Medulla oblongata (tissue), 1 donor: ENCODE data around the gene ZXDC.

Experiments
- DNase-seq: peaks from one replicate; pipeline ENCODE4 v3.0.0-alpha.2; 2015; ENCODE audit errors: extremely low spot score

ZXDC gene

DNA sequence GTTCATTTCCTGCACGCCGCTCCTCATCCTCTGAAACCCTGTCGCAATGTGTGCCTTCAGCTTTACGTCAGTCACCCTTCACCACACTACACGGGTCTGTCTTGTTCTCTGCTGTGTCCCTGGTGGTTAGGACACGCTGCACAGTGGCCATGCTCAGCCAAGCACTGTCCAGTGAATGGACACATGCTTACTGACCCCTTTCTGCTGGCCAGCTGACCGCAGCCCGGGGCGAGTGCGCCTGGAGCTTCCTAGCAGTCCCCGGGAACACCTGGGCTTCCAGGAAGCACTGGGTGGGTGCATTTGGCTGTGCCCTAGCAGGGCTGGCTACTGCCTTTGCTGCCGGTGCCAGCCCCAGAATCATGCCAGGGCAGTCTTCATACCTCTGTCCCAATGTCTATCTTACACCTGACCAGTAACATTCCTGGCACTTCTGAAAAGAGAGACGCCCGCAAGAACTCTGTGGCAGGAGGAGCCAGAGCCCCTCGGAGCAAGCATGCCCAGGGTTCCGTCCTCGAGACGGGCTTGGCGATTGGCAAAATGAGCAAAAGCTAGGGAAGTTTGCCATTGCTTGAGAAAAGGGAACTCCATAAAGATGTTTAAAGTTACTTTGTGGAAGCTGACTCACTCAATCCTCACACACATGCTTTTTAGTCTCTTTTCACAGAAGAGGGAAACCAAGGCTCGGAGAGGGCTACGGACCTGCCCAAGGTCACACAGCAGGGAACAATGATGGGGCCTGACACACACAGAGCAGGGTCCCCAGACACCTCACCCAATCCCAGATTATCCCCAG lies 15.7 kb upstream of the ZXDC start:
- DNase-seq, result no peak

DNA sequence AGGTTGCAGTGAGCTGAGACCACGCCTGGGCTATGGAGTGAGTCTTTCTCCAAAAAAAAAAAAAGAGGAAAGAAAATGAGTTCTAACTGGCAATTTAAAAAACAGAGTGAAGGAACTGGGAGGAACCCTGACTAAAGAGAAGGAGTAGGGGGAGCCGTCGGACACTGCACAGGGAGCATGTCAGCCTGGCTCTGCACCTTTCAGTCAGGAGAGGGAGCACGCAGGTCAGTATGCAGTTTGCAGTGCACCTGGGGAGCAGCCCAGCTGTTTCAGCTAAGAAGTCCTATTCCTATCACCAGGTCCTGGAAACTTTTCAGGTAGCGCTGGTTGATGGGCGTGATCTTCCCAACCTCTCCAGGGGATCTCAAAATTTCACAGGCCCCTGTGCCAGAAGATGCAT lies 14.9 kb upstream of the ZXDC start:
- DNase-seq, result no peak

DNA sequence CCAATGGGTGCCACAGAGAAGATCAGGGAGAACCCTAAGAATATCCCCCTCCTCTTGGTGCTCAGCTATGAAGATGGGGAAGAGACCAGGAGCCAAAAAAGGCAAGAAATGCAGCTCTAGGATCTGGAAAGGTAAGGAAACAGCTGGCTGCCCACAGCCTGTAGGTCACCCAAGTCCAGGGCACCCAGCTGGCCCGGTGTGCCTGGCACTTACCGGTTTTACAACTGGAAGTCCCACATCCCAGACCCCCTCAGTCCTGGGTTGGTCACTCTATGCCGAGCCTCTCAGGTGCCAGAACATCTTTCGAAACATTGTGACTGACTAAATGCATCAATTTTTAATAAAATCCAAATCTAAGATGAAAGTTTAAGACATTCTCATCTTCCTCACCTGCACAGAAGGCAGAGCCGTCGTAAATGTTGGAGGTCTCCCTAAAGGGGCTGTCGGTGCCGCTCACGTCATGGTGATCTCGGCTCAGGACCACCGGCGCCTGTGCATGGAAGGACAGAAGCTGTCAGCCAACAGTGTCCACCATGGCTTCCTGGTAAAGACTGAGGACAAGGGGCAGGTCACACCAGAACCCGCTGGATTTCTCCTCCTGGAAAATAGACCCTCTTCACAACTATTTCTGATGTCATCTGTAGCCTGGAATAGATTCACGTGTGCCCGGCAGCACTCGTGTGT lies 13.3 kb upstream of the ZXDC start:
- no peak for DNase-seq

DNA sequence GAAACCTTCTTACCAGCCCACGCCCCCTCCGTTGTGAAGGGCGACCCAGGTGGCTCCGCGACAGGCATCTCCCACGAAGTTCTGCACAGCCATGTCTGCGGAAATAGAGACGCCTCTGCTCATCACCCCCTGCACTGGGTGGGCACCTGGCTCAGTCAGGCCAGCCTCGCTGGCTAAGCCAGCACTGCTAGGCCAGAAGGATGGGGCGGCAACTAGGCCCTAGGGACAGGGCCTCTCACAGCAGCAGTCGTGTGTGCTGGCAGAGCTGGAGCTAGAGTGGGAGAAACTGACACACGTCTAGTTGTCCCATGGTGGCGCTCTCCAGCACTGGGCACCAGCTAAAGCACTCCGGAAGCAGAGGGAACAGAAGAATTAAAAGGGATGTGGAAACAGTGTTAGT lies 12.5 kb upstream of the ZXDC start:
- DNase-seq, result no peak

DNA sequence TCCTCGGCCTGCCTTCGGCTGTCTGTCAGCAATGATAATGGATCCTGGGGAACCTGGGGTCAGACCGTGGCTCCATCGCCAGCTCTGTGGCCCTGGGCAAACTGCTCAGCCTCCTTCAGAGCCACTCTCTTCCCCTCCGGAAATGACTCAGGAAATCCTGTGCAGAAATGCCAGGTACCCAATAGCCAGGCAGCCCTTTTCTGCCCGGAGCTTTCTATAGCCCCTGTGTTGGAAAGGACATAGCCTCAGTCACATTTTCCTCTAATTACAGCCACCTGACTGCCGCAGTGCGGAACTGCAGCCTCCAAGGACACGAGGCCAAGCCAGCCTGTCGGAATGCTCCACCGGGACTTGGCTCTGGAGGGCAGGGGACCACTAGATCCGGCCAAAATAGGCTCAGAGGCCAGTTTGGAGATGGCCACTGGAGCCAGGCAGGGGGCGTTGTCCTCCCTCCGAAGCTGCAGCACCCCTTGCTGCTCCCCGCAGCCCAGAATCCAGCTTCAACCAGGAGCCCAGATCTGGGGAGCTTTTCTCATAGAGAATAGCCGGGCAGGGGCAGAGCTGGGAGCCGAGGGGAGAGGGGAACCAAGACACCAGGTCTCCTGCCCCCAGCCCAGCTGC lies 11.6 kb upstream of the ZXDC start:
- DNase-seq, result no peak

DNA sequence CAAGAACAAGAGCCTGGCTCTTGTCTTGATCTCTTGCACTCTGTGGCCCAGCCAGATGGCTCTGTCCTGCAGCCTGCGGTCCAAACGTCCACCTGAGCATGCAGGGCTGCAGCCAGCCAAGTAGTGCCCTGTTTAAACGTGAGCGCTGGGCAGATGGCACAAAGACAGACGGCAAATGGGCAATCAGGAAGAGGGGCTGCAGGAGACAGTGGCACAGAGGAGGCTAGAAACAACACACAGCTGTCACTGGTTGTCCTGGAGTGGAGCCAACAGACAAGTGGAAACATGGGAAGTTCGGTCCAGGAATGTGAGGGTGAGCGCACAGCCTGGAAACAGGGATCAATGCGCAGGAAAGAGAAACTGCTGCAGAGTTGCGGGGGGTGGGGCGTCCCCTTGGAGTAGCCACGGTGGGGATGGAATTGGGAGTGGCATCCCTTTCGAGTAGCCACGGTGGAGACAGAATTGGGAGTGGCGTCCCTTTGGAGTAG lies 10.7 kb upstream of the ZXDC start:
- no peak for DNase-seq

DNA sequence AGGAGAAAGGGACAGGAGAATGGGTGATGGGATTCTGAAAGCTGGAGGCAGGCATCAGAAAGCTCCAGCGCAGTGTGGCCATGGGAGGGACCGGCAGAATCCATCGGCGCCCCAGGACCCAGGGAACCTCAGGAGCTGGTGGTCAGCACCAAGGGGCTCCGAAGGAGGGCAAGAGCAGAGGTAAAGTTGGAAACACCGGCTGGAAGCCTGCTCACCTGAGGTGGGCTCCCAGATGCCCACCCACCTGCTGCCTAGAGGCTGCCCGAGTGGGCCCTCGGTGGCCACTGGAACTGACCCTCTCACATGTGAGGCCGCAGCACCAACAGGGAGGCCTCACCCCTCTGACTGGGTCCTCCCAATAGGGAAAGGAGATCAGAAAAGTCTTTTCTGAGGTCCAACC lies 10.3 kb upstream of the ZXDC start:
- no peak for DNase-seq

DNA sequence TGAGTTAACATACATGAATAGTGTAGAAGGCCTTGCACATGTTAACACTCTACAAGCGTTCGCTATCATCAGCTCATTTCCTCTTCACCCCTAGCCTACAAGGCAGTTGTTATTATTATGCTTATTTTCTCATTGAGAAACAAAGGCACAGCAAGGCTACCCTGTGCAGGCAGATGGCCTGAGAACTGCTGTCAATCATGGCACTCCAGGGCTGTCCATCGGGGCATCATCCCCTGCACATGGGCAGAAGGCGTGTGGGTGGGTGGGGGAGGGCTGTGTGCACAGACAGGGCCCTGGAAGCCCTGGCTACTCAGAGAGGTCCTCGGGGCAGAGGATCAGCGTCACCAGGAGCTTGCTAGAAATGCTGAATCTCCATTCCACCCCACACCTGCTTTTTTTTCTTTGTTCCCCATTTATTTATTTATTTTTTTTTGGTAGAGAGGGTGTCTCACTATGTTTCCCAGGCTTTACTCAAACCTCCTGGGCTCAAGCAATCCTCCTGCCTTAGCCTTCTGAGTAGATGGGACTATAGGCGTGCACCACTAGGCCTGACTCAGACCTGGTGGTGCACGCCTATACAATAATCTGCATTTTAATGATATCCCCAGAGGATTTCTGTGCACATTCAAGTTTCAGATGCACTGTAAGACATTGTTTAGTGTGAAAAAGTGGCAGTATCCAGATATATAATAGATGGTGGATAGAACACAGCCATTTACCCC lies 9.6 kb upstream of the ZXDC start:
- no peak for DNase-seq

DNA sequence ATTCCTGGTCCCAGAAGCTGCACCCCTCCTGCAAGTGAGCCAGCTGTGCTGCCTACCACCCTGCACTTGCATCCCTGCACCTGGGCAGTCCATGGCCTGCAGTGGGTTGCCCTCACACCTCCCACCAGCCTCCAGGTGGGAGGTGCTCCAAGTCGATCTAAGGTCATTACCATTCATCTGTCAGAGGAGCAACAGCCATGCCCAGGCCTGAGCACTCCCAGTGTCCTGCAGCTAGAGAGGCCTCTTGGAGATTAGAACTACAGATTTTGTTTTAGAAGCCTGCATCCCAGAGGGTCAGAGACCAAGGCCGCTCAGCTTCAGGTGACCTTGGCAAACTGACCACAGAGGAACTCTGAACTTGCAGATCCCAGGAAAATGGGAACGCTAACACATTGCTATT lies 9.0 kb upstream of the ZXDC start:
- DNase-seq, result no peak

DNA sequence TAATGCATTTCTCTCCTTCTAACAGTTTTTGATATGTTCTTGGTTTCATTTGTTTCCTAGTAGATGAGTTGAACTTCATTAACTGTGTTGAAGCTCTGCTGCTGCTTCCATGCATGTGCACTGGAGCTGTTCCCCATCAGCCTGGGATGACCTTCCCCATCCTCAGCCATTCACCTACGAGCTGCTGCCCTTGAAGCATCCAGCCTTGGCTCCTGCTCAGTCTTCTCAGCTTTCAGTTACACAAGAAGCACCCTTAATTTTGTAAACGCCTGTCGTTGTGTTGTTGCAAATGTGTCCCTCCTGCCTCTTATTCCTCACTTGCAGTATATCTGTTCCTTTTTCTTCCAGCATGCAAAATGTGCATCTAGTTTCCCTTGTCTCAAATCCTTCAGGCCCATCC lies 8.5 kb upstream of the ZXDC start:
- no peak for DNase-seq

DNA sequence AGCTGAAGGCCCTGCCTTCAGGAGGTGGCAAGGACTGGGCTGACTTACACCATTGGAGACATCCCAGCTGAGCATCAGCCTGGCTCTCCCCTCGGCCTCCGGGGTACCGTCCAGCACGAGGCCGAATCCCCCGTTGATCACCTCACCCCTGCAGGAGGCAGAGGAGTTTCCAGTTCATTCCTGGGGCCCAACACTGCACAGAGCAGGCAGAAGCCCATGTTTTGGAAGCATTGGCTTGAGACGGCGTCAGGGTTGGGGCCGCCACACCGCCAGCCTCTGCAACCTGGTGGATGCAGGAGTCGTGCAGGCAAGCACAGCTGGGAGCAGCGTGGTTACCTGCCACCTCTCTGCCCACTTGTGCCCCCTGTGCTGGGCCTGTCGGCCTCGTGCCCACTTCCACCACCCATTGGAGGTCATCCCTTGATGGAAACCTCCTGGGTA lies 7.7 kb upstream of the ZXDC start:
- DNase-seq, result no peak

DNA sequence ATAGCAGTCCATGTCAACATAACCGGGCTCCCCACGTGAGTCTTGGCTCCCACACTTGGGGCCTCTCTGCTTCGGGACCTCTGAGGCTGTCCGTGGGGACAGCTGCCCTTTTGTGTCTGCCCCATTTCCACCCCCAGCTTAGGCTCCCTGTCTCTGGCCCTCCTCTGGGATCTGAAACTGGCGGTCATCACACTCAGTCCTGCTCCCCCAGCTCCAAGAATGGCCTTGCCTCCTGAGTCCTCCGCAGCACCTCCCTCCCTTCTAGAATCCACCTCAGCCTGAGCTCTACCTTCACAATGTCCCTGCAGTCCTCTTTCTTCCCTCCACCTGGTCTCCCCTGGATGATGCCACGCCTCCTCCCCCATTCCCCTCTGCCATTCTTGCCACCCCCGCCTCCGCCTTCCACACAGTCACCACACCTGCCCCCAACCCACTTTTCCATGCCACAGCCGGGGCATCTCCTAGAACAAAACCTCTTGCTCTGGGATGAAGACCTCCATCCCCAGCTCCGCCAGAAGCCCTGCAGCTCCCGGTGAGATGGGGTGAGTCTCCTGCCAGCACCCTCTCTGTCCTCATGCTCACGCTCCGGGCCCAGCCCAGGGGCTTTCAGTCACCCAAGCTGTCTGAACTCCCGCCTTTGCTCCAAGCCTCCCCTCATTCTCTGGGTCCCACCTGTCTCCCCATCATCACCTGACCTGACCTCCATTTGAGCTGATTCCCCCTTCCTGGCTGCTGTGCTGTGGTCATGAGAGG lies 7.0 kb upstream of the ZXDC start:
- DNase-seq, result no peak

DNA sequence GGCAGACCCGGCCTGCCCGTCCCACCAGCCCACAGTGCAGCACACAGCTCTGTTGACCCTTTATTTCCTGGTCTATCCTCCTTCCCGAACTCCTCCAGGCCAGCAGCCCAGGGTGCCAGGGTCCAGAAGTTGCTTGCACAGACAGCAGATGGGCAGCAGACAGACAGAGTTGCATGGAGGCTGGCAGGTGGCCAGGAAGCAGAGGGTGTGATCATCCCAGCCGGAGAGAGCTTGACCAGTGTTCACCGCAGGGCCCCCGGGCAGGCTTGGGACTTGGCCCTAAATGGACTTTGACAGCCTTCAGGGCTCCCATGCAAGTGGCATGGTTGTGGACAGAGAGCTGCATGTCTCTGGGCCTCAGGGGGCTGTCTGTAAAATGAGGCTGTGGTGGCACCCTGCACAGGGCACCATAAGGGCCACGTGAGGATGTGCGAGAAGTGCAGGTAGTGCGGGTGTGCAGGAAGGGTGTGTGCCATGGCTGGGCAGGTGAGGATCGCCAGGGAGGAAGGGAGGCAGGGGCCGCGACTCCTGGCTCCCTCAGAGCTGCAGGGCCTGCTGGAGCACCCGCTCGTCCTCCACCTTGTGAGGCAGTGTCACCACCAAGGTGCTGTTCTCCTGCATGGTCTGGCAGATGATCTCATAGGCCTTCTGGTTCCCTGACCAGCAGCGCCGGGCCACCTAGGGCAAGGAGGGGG lies 6.3 kb upstream of the ZXDC start:
- no peak for DNase-seq

DNA sequence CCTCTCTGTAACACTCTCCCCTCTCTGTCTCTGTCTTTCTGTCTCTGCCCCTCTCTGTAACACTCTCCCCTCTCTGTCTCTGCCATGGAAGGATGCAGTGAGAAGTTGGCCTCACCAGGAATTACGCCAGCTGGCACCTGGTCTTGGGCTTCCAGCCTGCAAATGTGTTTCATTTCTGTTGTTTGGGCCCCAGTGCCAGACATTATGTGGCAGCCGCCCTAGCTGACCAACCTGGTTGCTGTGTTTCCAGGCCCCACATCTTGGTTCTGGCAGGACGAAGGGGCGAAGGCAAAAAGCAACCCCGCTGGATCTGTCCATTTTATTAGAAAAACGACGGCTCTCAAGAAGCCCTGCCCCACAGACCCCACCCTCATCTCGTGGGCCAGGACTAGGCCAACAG lies 5.2 kb upstream of the ZXDC start:
- DNase-seq, result peak; percentile 31

DNA sequence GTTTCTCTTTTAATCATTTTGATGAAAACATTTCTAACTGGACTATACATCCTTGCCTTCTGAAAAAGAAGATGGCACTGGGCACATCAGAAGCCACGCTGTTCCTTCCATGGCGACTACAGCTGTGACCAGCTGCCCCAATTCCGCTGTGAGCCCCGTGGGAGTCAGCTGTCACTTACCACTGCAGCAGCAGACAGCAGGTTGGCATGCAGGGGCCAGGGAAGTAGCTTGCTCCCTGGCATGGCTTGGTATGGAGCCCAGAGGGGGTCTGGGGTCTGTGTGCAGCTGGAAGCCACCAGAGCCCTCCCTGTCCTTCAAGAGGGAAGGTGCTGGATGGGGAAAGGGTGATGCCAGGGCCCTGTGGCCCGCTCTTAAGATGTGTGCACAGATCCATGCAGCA lies 4.5 kb upstream of the ZXDC start:
- DNase-seq, result no peak

DNA sequence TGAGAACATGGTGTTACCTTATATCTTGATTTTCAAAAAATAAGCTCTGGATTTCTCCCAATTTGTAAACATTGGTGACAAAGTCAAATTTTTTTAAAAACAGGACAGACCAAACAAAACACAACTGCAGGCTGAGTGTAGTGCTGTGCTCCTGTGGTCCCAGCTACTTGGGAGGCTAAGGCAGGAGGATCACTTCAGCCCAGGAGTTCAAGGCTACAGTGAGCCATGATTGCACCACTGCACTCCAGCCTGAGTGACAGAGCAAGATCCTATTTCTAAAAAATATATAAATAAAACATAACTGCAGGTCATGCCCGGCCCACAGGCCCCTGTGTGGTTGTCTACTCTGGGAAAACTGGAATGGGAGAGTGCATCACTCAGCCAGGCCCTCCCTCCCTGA lies 4.0 kb upstream of the ZXDC start:
- no peak for DNase-seq

DNA sequence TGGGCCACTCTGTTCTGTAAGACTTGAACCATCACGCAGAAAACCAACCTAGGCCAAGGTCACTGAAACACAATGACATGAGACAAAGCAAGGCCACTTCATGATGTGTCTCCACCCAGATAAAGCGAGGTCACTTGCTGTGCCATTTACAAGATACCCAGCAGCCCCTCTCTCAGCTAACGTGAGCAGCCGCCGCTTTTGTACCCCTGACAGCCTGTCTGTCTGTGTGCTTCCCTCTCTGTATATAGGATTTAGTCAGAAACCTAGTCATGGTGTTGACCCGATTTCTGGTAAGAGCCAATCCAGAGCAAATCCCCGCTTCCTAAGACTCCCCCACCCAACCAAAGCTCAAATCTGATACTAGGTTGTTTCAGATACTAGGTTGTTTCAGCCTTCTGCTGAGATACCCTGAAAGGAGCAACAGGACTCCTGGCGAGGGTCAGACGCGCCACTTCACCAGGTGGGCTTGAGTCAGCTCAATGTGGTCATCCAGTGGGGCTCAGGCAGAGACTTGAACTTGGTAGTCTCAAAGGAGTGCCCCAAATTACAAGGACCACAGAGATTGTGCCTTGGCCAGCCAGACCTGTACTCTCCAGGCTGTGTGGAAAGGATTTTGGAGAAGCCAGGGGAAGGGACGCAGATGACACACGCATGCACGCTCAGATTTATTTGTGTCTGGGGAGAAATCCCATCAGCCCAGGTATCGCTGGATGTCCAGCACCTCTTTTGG lies 3.1 kb upstream of the ZXDC start:
- DNase-seq, result no peak

DNA sequence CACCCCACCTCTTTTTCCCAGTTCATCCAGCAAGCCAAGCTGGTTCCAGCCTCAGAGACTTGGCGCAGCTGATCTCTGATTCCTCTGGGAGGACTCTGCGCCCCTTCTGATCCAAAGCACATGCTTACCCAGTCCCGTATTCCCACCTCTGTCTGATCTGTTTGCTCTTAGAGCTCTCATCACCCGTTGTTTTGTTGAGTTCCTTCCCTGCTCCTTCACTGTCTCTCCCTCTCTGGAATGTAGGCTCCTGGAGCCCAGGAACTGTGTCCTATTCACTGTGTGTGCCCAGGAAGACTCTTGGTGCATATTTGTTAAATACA lies 1.3 kb upstream of the ZXDC start:
- DNase-seq, result no peak

DNA sequence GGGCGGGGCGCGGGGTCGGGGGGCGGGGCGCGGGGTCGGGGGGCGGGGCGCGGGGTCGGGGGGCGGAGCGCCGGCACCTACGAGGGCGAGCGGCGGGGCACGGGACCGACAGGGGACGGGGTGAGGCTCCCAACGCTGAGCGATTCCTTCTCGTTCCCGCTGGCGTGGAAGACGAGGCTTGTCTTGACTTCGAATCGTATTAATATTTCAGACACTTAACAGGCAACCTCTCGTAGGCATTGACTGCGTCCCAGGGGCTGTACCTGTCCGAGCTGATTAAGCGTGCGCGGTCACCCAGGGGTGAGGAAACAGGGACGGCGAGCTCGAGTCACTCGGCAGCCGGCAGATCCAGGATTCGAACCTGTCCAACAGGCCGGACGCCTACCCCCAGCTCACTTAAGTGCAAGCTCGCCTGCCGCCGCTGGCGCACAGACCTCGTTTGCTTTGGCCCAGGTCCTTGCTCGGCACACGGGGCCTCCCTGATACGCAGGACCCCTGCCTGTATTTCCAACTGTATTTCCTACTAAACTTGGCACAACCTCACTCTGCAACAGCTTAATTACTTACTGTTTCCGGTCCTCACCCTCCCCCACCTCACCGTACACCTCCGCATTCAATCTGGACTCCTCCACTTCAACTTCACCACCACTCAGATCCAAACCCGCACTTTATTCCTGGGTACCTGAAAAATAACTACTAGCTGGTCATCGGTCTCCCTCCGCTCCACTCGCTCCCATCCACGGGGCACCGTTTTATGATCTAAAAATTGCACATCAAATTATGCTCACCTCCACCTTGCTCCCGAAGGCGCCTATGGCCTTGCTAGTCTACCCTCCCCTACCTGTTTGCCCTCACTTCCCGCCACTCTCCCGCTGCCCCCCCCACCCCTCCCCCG lies 722 bp upstream of the ZXDC start:
- peak; percentile 74 for DNase-seq
